ENCODE results near the gene GALNT6. TPM values are rescaled to one million over a fixed set of nuclear protein-coding genes. Genes with fewer than 3 reads are reported as not detected.

The GALNT6 gene
- total and polyA plus RNA-seq, 2 donors (not counting 3 experiments of a cell fraction or from before 2014, with no cell fraction given): 18.7 to 39.2 TPM

- no peaks in the 10 kb centered on the region for H3K27me3 ChIP-seq (ENCODE audit: control insufficient read depth in 2 of 2, insufficient read depth in 2 of 2, low read length in 2 of 2)
- H2AFZ ChIP-seq (ENCODE audit: low read depth, low read length): no peak overlapping the region
- dilution Hi-C loops (cut with MboI; ENCODE audit: extremely low pct_ligation_motif_present, low sequenced_read_pairs) (no loop called here), intact Hi-C loops (cut with micrococcal nuclease) (no loop called here)
- no peaks in the 10 kb centered on the region for H4K20me1 ChIP-seq (replicated peaks; ENCODE audit: control insufficient read depth, extremely low read depth, insufficient read depth, low read length)
- H3K9me3 ChIP-seq (replicated peaks; ENCODE audit: control insufficient read depth, insufficient read depth, low read length): no peaks in the 10 kb centered on the region
- no peak overlapping the region for H3K4me3 ChIP-seq (replicated peaks in 1 of 3; ENCODE audit: insufficient read depth in 1 of 3, low read depth in 1 of 3, low read length in 3 of 3)
- no TSS peak for BruUV-seq (replicated peaks)
- no peak for DNase-seq (ENCODE audit: low read depth, low spot score)
- ChIA-PET POLR2A (no interaction called here), CTCF (no interaction called here)
- no peak overlapping the region for H3K9ac ChIP-seq (replicated peaks; ENCODE audit: extremely low read depth, insufficient read depth, low read length)
- H3K36me3 ChIP-seq (ENCODE audit: control insufficient read depth in 2 of 2, extremely low read depth in 1 of 2, insufficient read depth in 2 of 2, low read length in 2 of 2): peaks cover 0 to 4% of the 10 kb centered on the region in 2 experiments
- TF ChIP-seq POLR2AphosphoS5 (IDR thresholded peaks at IDR 0.05; ENCODE audit: insufficient read depth, low read depth, low read length) (no peak), FOS (IDR thresholded peaks at IDR 0.05; ENCODE audit: borderline replicate concordance, insufficient read depth, low read length) (no peak), JUN (IDR thresholded peaks at IDR 0.05; ENCODE audit: borderline replicate concordance, insufficient read depth, insufficient read length, low read depth) (no peak), MAX (IDR thresholded peaks at IDR 0.05; ENCODE audit: insufficient read depth, insufficient read length) (no peak), POLR2A (IDR thresholded peaks at IDR 0.05; ENCODE audit: low read depth, low read length) (no peak), CTCF (IDR thresholded peaks at IDR 0.05; ENCODE audit: extremely low read depth in 1 of 2, insufficient read depth in 1 of 2, low read depth in 1 of 2, low read length in 2 of 2) (no peak), MYC (IDR thresholded peaks at IDR 0.05; ENCODE audit: low read depth, low read length) (no peak), EZH2 (IDR thresholded peaks at IDR 0.05; ENCODE audit: borderline replicate concordance, low read depth, low read length, severe bottlenecking) (no peak), GATA2 (IDR thresholded peaks at IDR 0.05; ENCODE audit: insufficient read depth, insufficient read length, low read depth, low read length) (no peak)
- no peak for FAIRE-seq
- no peaks in the 10 kb centered on the region for H3K79me2 ChIP-seq (ENCODE audit: control insufficient read depth, insufficient read depth, low read length)
- H3K9me1 ChIP-seq (replicated peaks; ENCODE audit: control insufficient read depth, extremely low read depth, insufficient read depth, low read length): no peaks in the 10 kb centered on the region
- H3K4me2 ChIP-seq (ENCODE audit: insufficient read depth, low read length): no peak overlapping the region
- peaks cover 14% of the 10 kb centered on the region for H3K4me1 ChIP-seq (ENCODE audit: control insufficient read depth, extremely low read depth, insufficient read depth, low read length)
- no peak overlapping the region for H3K27ac ChIP-seq (ENCODE audit: insufficient read depth, low read depth, low read length)
These were observed 12.5 kb downstream of the GALNT6 start for GRCh38 chr12:51378749-51379148.
